ENCODE measurements around the gene PRPS1. TPM values are rescaled to one million over a fixed set of nuclear protein-coding genes. Genes with fewer than 3 reads are reported as not detected.
A peak's percentile ranks its signal among the peaks of the same experiment; 100 is the strongest.
"Not testable (repeated sequence)": the region's sequence is repeated elsewhere in the genome, so short reads cannot be mapped to it uniquely, and the experiment has no call there.

The PRPS1 gene
- polyA plus RNA-seq, 1 donor, result 26.7 TPM

GRCh38 chrX:107675365-107675654, 47.0 kb downstream of the PRPS1 start:
- no peak for DNase-seq

- no peak for DNase-seq
Measured at GRCh38 chrX:107675823-107676555, 47.7 kb downstream of the PRPS1 start.

GRCh38 chrX:107676559-107677378, 48.5 kb downstream of the PRPS1 start:
- peak; percentile 80 for DNase-seq

GRCh38 chrX:107677501-107677901, 49.2 kb downstream of the PRPS1 start:
- DNase-seq, result no peak

- DNase-seq, result no peak
Measured at GRCh38 chrX:107677909-107678308, 49.6 kb downstream of the PRPS1 start.

- no peak for DNase-seq
Measured at GRCh38 chrX:107678957-107679740, 50.8 kb downstream of the PRPS1 start.

- no peak for DNase-seq
Measured at GRCh38 chrX:107682256-107682655, 53.9 kb downstream of the PRPS1 start.

- DNase-seq, result no peak
Measured at GRCh38 chrX:107683124-107683895, 55.0 kb downstream of the PRPS1 start.

GRCh38 chrX:107683931-107684330, 55.6 kb downstream of the PRPS1 start:
- DNase-seq, result no peak

- no peak for DNase-seq
Measured at GRCh38 chrX:107684956-107685385, 56.7 kb downstream of the PRPS1 start.

GRCh38 chrX:107685586-107685985, 57.3 kb downstream of the PRPS1 start:
- DNase-seq, result not testable (repeated sequence)

- DNase-seq, result no peak
Measured at GRCh38 chrX:107686026-107686425, 57.7 kb downstream of the PRPS1 start.

- DNase-seq, result no peak
Measured at GRCh38 chrX:107686792-107687191, 58.5 kb downstream of the PRPS1 start.

GRCh38 chrX:107687445-107687844, 59.1 kb downstream of the PRPS1 start:
- DNase-seq, result no peak

- no peak for DNase-seq
Measured at GRCh38 chrX:107691024-107691448, 62.7 kb downstream of the PRPS1 start.

- DNase-seq, result no peak
Measured at GRCh38 chrX:107699616-107700015, 71.3 kb downstream of the PRPS1 start.

- no peak for DNase-seq
Measured at GRCh38 chrX:107700317-107700774, 72.0 kb downstream of the PRPS1 start.

Other genes with a start within 250 kb of the PRPS1 start
- 0.13 TPM for gene FRMPD3, start 178.9 kb upstream of the PRPS1 start, polyA plus RNA-seq (ENCODE audit: insufficient read length)
- 43.1 TPM for gene TSC22D3, start 147.3 kb downstream of the PRPS1 start, polyA plus RNA-seq (ENCODE audit: insufficient read length)
- not detected for gene NCBP2L, start 149.2 kb downstream of the PRPS1 start, polyA plus RNA-seq (ENCODE audit: insufficient read length)
- 8.4 TPM for gene MID2, start 197.4 kb downstream of the PRPS1 start, polyA plus RNA-seq (ENCODE audit: insufficient read length)